Prostate gland (tissue), 2 donors: Measurements from ENCODE around the gene KCNJ14.

ENCODE experiments used
- CTCF ChIP-seq, 4 experiments: fragments of 200-600 bp in 2 of 4; fragments of 450-650 bp in 2 of 4; sonication (generic) in 2 of 4; IDR thresholded peaks; 1 replicate in 3 of 4; 2 replicates in 1 of 4; pipeline ENCODE4 v1.5.1; 2016 to 2019; ENCODE audit warnings: antibody characterized with exemption in 4 of 4, mild to moderate bottlenecking in 2 of 4, moderate library complexity in 2 of 4
- POLR2A ChIP-seq: fragments of 450-650 bp; IDR thresholded peaks from one replicate; pipeline ENCODE4 v1.6.1; 2016; ENCODE audit warnings: antibody characterized with exemption, mild to moderate bottlenecking
- POLR2AphosphoS5 ChIP-seq: sonication (generic); formaldehyde crosslinking; IDR thresholded peaks from one replicate; pipeline ENCODE4 v1.6.1; 2017; ENCODE audit warnings: antibody characterized with exemption

- no peak for TF ChIP-seq POLR2A
- no peak for TF ChIP-seq CTCF (IDR thresholded peaks at IDR 0.05)
- no peak for TF ChIP-seq POLR2AphosphoS5
These were observed 6.8 kb upstream of the KCNJ14 start for GRCh38 chr19:48448563-48448962.
